ENCODE results near the gene EXD3.
A peak's percentile ranks its signal among the peaks of the same experiment; 100 is the strongest.

Gene EXD3

GRCh38 chr9:137457406-137458193 lies 34.6 kb upstream of the EXD3 start:
- no peak for DNase-seq (ENCODE audit: low spot score)
- Histone ChIP-seq H3K27ac (peak overlapping the region; percentile 61 to 85), H3K4me3 (peak overlapping the region; percentile 96)
- TF ChIP-seq CTCF (IDR thresholded peaks at IDR 0.05), result no peak

GRCh38 chr9:137456864-137457405 lies 34.0 kb upstream of the EXD3 start:
- TF ChIP-seq CTCF (IDR thresholded peaks at IDR 0.05), result no peak
- no peak for DNase-seq (ENCODE audit: low spot score)
- H3K4me3 ChIP-seq, result peak overlapping the region; percentile 96
- peak overlapping the region; percentile 4 to 85 for H3K27ac ChIP-seq

GRCh38 chr9:137456061-137456863 lies 33.3 kb upstream of the EXD3 start:
- H3K4me3 ChIP-seq, result no peak overlapping the region
- DNase-seq (ENCODE audit: low spot score), result no peak
- TF ChIP-seq CTCF (IDR thresholded peaks at IDR 0.05), result no peak
- H3K27ac ChIP-seq, result peak overlapping the region; percentile 4 to 85

GRCh38 chr9:137455359-137455991 lies 32.5 kb upstream of the EXD3 start:
- no peak overlapping the region for H3K4me3 ChIP-seq
- no peak for DNase-seq (ENCODE audit: low spot score)
- peak overlapping the region in 1 of 2 donors; percentile 85 for H3K27ac ChIP-seq
- TF ChIP-seq CTCF (IDR thresholded peaks at IDR 0.05), result no peak

- Histone ChIP-seq H3K4me3 (peak overlapping the region; percentile 60), H3K27ac (peak overlapping the region; percentile 32 to 59)
- TF ChIP-seq CTCF (IDR thresholded peaks at IDR 0.05), result no peak
- DNase-seq (ENCODE audit: low spot score), result no peak
Measured at GRCh38 chr9:137454597-137455358, 31.8 kb upstream of the EXD3 start.

GRCh38 chr9:137454145-137454596 lies 31.2 kb upstream of the EXD3 start:
- Histone ChIP-seq H3K4me3 (peak overlapping the region; percentile 60), H3K27ac (peak overlapping the region; percentile 32 to 59)
- DNase-seq (ENCODE audit: low spot score), result no peak
- TF ChIP-seq CTCF (IDR thresholded peaks at IDR 0.05), result no peak
